PFSK-1 (cell line): ENCODE measurements around the gene PSD.

Source experiments
- FOXP2 ChIP-seq: optimal IDR thresholded peaks from 2 replicates; pipeline ENCODE3; 2011; ENCODE audit warnings: borderline replicate concordance, control low read depth, inconsistent platforms; ENCODE audit not compliant: insufficient read depth; ENCODE audit errors: extremely low read length, extremely low read depth
- POLR2AphosphoS5 ChIP-seq: IDR thresholded peaks from 2 replicates; pipeline ENCODE4 v1.6.1; 2012; ENCODE audit warnings: low read depth, mild to moderate bottlenecking, control low read depth, low read length, moderate library complexity
- SIN3A ChIP-seq: IDR thresholded peaks from 2 replicates; pipeline ENCODE4 v1.6.1; 2012; ENCODE audit warnings: mild to moderate bottlenecking, low read length, moderate library complexity, borderline replicate concordance; ENCODE audit not compliant: insufficient read depth
- TAF1 ChIP-seq: IDR thresholded peaks from 2 replicates; pipeline ENCODE4 v1.6.1; 2012; ENCODE audit warnings: low read length, control low read depth, borderline replicate concordance; ENCODE audit not compliant: insufficient read depth
- TF ChIP-seq, protein P1 (sequence below), 2 experiments: IDR thresholded peaks; 2 replicates each; pipeline versions ENCODE4 v1.6.1 to v1.8.0; 2011 to 2012; ENCODE audit warnings: low read depth in 2 of 2, low read length in 2 of 2, control low read depth in 1 of 2, inconsistent platforms in 1 of 2, mild to moderate bottlenecking in 1 of 2, moderate library complexity in 1 of 2; ENCODE audit not compliant: insufficient read depth in 1 of 2

Gene PSD

DNA sequence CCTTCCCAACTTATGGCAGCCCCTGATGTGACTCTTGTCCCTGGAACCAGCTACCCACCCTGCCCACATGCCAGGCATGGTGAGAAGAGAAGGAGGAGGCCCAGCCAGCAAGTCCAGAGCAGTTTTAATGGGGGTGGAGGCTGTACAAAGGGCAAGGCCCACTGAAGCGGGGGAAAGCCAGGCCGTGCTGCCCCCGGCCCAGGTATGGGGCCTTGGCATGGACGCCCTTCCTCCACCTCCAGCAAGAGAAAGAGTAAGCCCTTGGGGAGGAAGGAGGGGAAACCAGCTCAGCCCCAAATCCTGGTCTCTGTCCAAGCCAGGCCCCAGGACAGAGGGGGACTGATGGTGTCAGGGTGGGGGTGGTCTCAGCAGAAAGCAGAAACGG lies 16.1 kb downstream of the PSD start:
- TF ChIP-seq FOXP2, result no peak
- TF ChIP-seq, protein P1, sequence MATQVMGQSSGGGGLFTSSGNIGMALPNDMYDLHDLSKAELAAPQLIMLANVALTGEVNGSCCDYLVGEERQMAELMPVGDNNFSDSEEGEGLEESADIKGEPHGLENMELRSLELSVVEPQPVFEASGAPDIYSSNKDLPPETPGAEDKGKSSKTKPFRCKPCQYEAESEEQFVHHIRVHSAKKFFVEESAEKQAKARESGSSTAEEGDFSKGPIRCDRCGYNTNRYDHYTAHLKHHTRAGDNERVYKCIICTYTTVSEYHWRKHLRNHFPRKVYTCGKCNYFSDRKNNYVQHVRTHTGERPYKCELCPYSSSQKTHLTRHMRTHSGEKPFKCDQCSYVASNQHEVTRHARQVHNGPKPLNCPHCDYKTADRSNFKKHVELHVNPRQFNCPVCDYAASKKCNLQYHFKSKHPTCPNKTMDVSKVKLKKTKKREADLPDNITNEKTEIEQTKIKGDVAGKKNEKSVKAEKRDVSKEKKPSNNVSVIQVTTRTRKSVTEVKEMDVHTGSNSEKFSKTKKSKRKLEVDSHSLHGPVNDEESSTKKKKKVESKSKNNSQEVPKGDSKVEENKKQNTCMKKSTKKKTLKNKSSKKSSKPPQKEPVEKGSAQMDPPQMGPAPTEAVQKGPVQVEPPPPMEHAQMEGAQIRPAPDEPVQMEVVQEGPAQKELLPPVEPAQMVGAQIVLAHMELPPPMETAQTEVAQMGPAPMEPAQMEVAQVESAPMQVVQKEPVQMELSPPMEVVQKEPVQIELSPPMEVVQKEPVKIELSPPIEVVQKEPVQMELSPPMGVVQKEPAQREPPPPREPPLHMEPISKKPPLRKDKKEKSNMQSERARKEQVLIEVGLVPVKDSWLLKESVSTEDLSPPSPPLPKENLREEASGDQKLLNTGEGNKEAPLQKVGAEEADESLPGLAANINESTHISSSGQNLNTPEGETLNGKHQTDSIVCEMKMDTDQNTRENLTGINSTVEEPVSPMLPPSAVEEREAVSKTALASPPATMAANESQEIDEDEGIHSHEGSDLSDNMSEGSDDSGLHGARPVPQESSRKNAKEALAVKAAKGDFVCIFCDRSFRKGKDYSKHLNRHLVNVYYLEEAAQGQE (IDR thresholded peaks at IDR 0.05; ENCODE audit: insufficient read depth in 1 of 2, low read depth in 2 of 2, low read length in 2 of 2), result no peak
- TF ChIP-seq SIN3A, result no peak
- TF ChIP-seq TAF1, result no peak
- no peak for TF ChIP-seq POLR2AphosphoS5

DNA sequence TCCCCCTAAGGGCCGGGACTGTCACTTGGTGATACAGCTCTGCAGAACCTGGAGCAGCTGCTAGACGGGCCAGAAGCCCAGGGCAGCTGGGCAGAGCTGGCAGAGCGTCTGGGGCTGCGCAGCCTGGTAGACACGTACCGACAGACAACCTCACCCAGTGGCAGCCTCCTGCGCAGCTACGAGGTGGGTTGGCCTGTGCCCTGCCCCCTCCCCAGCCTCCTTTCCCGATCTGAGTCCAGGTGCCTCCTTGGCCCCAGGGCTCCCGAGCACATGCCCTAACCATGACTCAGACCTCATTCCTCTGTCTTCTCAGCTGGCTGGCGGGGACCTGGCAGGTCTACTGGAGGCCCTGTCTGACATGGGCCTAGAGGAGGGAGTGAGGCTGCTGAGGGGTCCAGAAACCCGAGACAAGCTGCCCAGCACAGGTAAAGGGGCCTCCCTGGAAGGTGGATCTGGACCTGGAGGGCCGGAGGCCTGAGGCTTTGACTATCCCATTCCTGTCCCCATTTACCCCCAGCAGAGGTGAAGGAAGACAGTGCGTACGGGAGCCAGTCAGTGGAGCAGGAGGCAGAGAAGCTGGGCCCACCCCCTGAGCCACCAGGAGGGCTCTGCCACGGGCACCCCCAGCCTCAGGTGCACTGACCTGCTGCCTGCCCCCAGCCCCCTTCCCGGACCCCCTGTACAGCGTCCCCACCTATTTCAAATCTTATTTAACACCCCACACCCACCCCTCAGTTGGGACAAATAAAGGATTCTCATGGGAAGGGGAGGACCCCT lies 16.7 kb downstream of the PSD start:
- no peak for TF ChIP-seq POLR2AphosphoS5
- TF ChIP-seq, protein P1 (IDR thresholded peaks at IDR 0.05; ENCODE audit: insufficient read depth in 1 of 2, low read depth in 2 of 2, low read length in 2 of 2), result no peak
- no peak for TF ChIP-seq FOXP2
- TF ChIP-seq SIN3A, result no peak
- TF ChIP-seq TAF1, result no peak

DNA sequence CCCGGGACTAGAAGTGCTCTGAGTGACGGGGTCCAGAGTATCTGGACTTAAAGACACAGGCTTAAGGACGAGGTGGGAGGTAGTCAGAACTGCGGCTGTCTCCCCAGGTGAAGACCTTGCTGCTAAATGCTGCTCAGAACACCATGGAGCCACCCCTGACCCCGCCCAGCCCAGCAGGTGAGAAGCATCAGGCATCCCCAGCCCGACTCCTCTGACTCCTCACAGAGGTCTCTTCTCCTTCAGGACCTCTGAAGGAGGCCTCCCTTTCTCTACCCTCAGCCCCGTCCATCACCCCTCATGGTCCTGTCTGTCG lies 17.3 kb downstream of the PSD start:
- TF ChIP-seq, protein P1 (IDR thresholded peaks at IDR 0.05; ENCODE audit: insufficient read depth in 1 of 2, low read depth in 2 of 2, low read length in 2 of 2), result no peak
- TF ChIP-seq TAF1 (no peak), FOXP2 (no peak), SIN3A (no peak), POLR2AphosphoS5 (no peak)

DNA sequence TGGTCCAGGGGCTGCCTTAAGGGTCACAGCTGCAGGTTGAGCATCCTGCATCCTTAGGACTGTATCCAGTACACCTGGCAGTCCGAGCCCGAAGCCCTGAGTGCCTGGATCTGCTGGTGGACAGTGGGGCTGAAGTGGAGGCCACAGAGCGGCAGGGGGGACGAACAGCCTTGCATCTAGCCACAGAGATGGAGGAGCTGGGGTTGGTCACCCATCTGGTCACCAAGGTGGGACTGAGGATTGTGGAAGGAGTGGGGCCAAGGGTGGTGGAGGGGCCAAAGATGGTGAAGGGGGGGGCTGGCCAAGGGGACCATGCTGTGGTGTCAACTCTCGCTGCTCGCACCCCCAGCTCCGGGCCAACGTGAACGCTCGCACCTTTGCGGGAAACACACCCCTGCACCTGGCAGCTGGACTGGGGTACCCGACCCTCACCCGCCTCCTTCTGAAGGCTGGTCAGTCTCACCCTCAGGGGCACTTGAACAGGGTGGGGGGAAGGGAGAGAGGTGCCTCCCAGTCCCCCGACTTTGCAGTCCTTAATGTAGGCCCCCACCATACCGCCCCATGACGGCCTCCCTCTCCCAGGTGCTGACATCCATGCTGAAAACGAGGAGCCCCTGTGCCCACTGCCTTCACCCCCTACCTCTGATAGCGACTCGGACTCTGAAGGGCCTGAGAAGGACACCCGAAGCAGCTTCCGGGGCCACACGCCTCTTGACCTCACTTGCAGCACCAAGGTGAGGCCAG lies 17.8 kb downstream of the PSD start:
- TF ChIP-seq FOXP2 (no peak), SIN3A (no peak), POLR2AphosphoS5 (no peak), TAF1 (no peak)
- TF ChIP-seq, protein P1 (IDR thresholded peaks at IDR 0.05; ENCODE audit: insufficient read depth in 1 of 2, low read depth in 2 of 2, low read length in 2 of 2), result no peak
